NCI-H2227 (cell line): ENCODE data around the gene BASP1.
"Not testable (repeated sequence)": the region's sequence is repeated elsewhere in the genome, so short reads cannot be mapped to it uniquely, and the experiment has no call there.

Experiments used
- DNase-seq: peaks from one replicate; lab custom pipeline; 2025; ENCODE audit not compliant: unreplicated experiment; lab: John Stamatoyannopoulos, UW

Gene BASP1

GRCh38 chr5:17282283-17283120 is 65.1 kb downstream of the BASP1 start:
- DNase-seq = no peak

GRCh38 chr5:17283121-17283415 is 65.6 kb downstream of the BASP1 start:
- no peak for DNase-seq

- no peak for DNase-seq
Observed at GRCh38 chr5:17287501-17288155, 70.2 kb downstream of the BASP1 start.

DNA sequence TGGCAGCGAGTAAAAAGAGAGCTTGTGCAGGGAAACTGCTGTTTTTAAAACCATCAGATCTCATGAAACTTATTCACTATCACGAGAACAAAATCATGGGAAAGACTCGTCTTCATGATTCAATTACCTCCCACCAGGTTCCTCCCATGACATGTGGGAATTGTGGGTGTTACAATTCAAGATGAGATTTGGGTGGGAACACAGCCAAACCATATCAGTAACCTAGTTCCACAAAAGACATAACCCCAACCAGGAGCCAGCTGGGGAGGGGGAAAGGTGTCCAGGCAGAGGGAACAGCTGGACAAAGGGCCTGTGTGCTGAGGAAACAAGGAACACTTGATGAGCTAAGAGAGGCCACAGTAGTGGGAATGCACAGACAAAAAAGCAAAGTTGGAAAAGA is 71.1 kb downstream of the BASP1 start:
- no peak for DNase-seq

- no peak for DNase-seq
Observed at GRCh38 chr5:17289681-17290539, 72.5 kb downstream of the BASP1 start.

GRCh38 chr5:17290540-17290974 is 73.1 kb downstream of the BASP1 start:
- no peak for DNase-seq

GRCh38 chr5:17292434-17293015 is 75.1 kb downstream of the BASP1 start:
- no peak for DNase-seq

DNA sequence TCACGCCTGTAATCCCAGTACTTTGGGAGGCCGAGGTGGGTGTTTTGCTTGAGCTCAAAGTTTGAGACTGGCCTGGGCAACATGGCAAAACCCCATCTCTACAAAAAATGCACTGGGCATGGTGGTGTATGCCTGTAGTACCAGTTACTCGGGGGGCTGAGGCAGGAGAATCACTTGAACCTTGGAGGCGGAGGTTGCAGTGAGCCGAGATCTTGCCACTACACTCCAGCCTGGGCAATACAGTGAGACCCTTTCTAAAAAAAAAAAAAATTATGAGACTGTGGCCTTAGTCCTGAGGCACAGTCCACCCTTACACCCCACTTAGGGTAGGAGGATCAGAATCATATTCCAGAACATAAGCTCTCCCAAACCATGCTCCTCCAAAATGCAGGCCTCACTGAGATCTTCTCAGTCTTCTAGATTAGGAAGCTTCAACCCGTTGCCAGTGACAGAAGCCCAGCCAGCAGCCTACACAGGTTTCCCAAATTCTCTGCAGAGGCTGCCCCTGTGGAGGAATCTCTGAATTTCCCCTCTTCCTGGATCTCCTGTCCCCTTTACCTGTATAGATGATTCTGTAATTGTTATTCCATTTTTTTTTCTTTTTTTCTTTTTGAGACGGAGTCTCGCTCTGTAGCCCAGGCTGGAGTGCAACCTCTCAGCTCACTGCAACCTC is 77.3 kb downstream of the BASP1 start:
- DNase-seq = no peak

- DNase-seq = no peak
Observed at GRCh38 chr5:17295671-17296070, 78.2 kb downstream of the BASP1 start.

DNA sequence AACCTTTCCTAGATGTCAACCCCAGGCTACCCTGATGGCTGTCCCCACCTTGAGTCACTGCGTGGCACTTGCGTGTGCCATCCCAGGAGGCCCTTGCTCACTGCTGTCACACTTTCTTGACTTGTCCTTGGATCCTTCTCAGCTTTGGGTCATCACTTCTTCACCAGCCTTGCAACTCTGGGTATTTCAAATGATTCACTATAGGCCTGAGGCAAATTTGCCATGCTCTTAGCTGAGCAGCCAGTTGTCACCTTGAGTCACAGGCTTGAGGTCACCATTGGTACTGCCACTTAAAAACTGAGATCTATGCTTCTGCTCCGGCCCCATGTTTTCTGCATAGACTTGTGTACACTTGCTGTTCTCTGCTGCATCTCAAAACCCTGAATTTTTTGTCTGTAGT is 84.7 kb downstream of the BASP1 start:
- DNase-seq = no peak

- no peak for DNase-seq
Observed at GRCh38 chr5:17302604-17303003, 85.2 kb downstream of the BASP1 start.

DNA sequence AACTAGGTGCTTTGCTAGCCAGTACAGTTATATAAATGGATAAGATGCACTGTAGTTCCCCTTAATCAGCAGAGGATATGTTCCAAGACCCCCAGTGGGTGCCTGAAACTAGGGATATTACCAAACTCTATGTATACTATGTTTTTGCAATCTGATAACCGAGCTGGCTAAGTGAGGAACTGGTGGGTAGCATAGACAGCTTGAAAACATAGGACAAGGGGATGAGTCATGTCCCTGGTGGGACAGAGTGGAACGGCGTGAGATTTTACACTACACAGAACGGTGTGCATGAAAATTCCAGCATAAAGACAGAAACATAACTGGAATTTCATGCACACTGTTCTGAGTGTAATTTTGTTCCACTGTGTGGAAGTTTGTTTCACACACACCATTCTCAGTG is 86.9 kb downstream of the BASP1 start:
- no peak for DNase-seq

DNA sequence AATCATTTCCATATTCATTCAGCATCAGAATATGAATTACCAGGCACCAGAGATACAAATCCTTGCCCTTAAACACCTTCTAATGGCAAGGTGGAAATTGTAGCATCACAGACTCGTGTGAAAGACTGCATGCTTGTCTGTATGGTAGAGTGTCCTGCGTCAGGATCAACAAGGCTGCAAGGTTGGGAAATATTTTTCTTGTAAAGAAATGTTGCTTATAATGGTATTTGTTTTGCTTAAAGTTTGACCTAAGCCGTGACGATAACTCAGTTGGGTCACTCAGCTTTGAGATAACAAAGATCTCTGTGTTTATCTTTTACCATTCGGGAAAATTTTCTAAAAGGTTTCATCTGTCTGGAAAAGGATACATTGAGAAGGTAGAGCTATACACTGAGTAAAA is 87.6 kb downstream of the BASP1 start:
- no peak for DNase-seq

DNA sequence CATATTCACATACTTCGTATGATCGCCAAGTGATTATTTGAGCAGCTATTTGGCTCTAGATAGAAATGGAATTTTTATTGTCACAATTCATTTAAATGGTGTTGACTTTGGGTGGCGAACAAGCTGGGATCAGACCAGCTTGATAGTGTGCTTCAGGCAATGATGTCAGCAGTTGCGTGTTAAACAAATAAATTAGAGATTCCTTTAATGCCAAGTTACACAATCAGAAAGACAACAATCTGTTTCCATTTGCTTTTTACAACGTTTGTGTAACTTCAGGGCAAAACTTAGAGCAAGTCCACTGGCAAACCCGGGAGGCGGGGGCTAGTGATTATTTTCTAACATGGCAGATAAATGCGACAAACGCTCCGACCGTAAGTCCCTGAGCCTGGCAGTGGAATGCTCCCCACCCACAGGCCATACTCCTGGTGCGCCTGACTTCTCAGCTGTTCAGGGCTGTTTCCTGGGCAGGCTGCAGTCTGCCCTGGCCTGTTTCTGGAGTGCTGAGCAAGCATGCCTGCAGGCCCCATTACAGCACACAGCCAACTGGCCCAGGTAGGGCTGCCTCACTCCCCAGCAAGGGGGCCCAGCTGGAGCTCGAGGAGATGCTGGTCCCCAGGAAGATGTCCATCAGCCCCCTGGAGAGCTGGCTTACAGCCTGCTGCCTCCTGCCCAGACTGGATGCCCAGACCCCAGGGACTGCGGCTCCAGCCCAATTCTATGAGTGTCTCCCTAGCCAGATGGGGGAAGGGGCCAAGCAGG is 88.7 kb downstream of the BASP1 start:
- DNase-seq = no peak

DNA sequence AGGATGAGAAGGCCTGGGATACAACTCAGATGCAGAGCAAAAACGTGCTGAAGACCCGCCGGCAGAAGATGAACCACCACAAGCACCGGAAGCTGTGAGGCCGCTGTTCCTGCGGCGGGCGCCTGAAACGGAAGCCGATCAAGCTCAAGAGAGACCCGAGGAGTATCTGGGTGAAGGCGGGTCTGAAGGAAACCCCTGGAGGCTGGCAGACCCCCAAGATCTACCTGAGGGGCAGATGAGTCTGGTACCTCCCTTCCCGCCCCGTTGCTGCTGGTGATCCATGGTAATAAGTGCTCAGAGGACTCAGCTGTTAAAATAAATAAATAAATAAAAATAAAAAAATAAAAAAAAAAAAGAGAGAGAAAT is 89.3 kb downstream of the BASP1 start:
- no peak for DNase-seq

GRCh38 chr5:17307440-17307839 is 90.0 kb downstream of the BASP1 start:
- DNase-seq = not testable (repeated sequence)

GRCh38 chr5:17308326-17309065 is 91.1 kb downstream of the BASP1 start:
- no peak for DNase-seq

- DNase-seq = no peak
Observed at GRCh38 chr5:17309462-17309861, 92.0 kb downstream of the BASP1 start.

- DNase-seq = not testable (repeated sequence)
Observed at GRCh38 chr5:17310502-17310901, 93.1 kb downstream of the BASP1 start.
